ENCODE data around the gene MAN2B2. TPM values are rescaled to one million over a fixed set of nuclear protein-coding genes. Genes with fewer than 3 reads are reported as not detected.

The MAN2B2 gene
- total RNA-seq, 2 donors from 2014 or later: 22.4 to 28.3 TPM

DNA sequence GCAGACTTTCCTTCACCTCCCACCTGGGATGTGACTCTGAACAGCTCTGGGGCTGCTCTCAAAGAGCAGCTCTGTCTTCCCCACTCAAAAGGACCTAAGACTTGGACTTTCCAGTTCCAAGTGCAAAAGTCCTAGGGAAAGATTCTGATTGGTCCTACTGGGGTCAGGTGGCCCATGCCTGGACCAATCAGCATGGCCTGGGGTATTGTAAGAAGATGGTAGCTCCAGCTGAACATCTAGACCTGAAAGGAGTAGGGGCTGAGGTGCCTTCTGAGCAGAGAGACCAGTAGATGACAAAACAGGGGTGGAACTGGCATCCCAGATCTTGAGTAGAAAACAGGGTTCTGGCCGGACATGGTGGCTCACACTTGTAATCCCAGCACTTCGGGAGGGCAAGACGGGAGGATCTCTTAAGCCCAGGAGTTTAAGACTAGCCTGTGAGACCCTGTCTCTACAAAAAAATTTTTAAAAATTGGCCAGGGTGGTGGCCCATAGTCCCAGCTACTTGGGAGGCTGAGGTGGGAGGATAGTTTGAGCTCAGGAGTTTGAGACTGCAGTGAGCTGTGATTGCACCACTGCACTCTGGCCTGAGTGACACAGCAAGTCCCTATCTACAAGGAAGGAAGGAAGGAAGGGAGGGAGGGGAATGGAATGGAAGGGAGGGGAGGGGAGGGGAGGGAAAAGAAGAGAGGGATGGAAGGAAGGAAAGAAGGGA, 38.1 kb downstream of the MAN2B2 start:
- intact Hi-C loops (cut with DNase I): no loop called here
- peaks cover 0 to 16% of the 10 kb centered on the region in 2 donors for H3K36me3 ChIP-seq (replicated peaks in 1 of 2; ENCODE audit: insufficient read depth in 1 of 2, low read depth in 2 of 2)
- no peak overlapping the region for H3K27ac ChIP-seq
- no peak for DNase-seq
- 93 to 94% methylated on average over 3 of the region's 3 CpGs for WGBS, 2 donors
- H3K9me3 ChIP-seq: no peaks in the 10 kb centered on the region
- no peak overlapping the region for H3K4me3 ChIP-seq
- no peak for ATAC-seq
- no peaks in the 10 kb centered on the region for H3K4me1 ChIP-seq
- no peak for TF ChIP-seq POLR2A (IDR thresholded peaks at IDR 0.05)
- TF ChIP-seq, protein P1, sequence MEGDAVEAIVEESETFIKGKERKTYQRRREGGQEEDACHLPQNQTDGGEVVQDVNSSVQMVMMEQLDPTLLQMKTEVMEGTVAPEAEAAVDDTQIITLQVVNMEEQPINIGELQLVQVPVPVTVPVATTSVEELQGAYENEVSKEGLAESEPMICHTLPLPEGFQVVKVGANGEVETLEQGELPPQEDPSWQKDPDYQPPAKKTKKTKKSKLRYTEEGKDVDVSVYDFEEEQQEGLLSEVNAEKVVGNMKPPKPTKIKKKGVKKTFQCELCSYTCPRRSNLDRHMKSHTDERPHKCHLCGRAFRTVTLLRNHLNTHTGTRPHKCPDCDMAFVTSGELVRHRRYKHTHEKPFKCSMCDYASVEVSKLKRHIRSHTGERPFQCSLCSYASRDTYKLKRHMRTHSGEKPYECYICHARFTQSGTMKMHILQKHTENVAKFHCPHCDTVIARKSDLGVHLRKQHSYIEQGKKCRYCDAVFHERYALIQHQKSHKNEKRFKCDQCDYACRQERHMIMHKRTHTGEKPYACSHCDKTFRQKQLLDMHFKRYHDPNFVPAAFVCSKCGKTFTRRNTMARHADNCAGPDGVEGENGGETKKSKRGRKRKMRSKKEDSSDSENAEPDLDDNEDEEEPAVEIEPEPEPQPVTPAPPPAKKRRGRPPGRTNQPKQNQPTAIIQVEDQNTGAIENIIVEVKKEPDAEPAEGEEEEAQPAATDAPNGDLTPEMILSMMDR (IDR thresholded peaks at IDR 0.05): no peak
- H3K27me3 ChIP-seq: no peaks in the 10 kb centered on the region

DNA sequence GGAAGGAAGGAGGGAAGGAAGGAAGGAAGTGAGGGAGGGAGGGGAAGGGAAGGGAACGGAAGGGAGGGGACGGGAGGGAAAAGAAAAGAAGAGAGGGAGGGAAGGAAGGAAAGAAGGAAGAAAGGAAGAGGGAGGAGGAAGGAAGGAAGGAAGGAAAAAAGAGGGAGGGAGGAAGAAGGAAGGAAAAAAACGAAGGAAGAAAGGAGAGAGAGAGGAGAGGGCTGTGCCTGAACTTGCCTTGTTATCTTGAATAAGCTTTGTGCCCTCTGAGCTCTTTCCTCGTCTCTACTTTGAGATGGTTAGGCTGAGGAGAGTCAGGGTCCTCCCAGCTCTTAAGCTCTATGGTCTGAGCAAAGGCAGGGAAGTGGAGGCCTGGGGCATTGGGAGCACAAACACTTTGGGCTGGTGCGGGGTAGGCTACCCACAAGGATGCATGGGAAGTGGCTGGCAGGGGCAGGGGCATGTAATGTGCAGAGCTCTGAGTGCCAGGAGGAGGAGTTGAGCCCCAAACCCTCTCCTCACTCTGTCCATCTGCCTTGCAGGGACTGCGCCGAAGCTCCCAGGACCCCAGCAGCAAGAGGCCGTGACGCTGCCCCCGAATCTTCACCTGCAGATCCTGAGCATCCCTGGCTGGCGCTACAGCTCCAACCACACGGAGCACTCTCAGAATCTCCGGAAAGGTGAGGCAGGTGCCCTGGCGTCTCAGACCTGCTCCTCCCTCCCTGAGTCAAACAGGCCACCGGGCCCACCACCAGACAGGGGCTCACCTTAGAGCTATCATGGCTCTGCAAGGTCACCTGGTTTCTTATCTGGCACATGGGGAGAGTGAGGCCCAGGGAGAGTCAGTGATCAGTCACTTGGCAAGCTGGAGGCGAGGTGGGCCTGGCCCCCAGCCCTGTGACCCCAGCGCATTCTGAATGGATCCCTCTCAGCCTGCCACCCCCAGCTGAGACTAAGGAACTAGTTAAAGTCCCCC, 39.0 kb downstream of the MAN2B2 start:
- Histone ChIP-seq H3K27me3 (no peaks in the 10 kb centered on the region), H3K9me3 (no peaks in the 10 kb centered on the region), H3K4me1 (no peaks in the 10 kb centered on the region), H3K36me3 (replicated peaks in 1 of 2; ENCODE audit: insufficient read depth in 1 of 2, low read depth in 2 of 2) (peaks cover 0 to 25% of the 10 kb centered on the region in 2 donors), H3K4me3 (no peak overlapping the region), H3K27ac (no peak overlapping the region)
- ATAC-seq: no peak
- TF ChIP-seq POLR2A (IDR thresholded peaks at IDR 0.05): no peak
- TF ChIP-seq, protein P1 (IDR thresholded peaks at IDR 0.05): no peak
- intact Hi-C loops (cut with DNase I): no loop called here
- 78 to 81% methylated on average over 5 to 17 of the region's 17 CpGs for WGBS, 2 donors
- no peak for DNase-seq

DNA sequence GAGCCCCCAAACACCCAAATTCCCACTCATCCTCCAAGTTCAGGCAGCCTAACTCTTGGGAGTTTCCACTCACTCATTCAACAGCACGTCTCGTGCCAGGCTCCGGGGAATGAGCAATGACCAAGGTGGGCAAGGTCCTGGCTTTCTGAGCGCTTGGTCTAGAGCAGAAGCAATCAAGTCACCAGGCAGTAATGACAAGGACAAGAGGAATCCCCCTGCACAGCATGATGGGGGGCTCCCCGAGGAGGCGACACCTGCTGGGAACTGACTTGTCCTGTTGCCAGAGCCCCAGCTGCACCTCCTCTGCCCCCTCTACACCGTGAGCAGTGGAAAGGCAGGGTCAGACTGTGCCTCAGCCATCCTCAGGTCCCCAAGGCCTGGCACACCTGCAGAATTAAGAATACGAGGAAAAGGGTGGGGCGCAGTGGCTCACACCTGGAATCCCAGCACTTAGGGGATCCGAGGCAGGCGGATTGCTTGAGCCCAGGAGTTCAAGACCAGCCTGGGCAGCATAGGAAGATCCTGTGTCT, 39.8 kb downstream of the MAN2B2 start:
- Histone ChIP-seq H3K27me3 (no peaks in the 10 kb centered on the region), H3K4me3 (no peak overlapping the region), H3K36me3 (replicated peaks in 1 of 2; ENCODE audit: insufficient read depth in 1 of 2, low read depth in 2 of 2) (peaks cover 0 to 26% of the 10 kb centered on the region in 2 donors), H3K9me3 (no peaks in the 10 kb centered on the region), H3K4me1 (no peaks in the 10 kb centered on the region), H3K27ac (no peak overlapping the region)
- ATAC-seq (no peak), DNase-seq (no peak)
- TF ChIP-seq POLR2A (IDR thresholded peaks at IDR 0.05): no peak
- TF ChIP-seq, protein P1 (IDR thresholded peaks at IDR 0.05): no peak
- intact Hi-C loops (cut with DNase I): no loop called here
- 87 to 95% methylated on average over 11 of the region's 11 CpGs for WGBS, 2 donors

DNA sequence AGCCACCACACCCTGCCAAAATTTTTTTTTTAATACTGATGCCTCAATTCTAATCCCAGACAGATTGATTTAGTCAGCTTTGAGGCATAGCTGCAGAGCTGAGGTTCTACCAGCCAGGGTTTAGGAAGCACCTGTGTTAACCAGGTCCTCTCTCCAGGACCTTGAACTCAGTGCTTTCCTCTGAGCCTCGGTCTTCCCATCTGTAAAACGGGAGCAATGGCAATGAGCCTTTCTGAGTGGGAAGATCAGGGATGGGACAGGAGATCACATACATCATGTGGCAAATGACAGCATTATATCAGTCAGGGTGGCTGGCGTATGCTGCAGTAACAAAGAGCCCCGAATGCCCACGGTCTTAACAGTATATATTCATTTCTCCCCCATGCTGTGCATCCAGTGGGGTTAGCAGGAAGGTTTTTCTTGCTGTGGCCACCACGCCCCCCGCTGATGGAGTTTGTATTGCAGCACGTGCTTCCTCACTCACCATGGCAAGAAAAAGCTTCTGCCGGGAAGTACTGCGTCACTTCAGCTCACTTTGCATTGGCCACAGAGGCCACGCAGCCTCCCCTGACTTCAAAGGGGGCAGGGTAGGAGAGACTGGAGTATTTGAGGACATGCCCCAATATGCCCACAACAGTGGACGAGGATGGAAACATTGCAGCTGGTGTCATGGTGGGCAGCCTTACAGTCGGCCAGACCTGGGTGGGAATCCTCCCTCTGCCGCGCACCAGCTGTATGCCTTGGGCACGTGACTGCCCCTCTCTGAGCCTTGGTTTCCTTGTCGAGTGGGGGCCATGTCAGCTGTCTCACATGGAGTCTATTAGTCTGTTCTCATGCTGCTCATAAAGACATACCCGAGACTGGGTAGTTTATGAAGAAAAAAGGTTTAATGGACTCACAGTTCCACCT, 41.4 kb downstream of the MAN2B2 start:
- ATAC-seq (no peak), DNase-seq (no peak)
- no peak for TF ChIP-seq POLR2A (IDR thresholded peaks at IDR 0.05)
- TF ChIP-seq, protein P1 (IDR thresholded peaks at IDR 0.05): no peak
- Histone ChIP-seq H3K27ac (no peak overlapping the region), H3K4me1 (no peaks in the 10 kb centered on the region), H3K4me3 (no peak overlapping the region), H3K27me3 (no peaks in the 10 kb centered on the region), H3K36me3 (replicated peaks in 1 of 2; ENCODE audit: insufficient read depth in 1 of 2, low read depth in 2 of 2) (peaks cover 0 to 22% of the 10 kb centered on the region in 2 donors), H3K9me3 (no peaks in the 10 kb centered on the region)
- intact Hi-C loops (cut with DNase I): no loop called here
- 94% methylated on average over 12 to 18 of the region's 18 CpGs for WGBS, 2 donors
